Activated CD8-positive, alpha-beta T cell treated with anti-CD3 and anti-CD28 coated beads for 36 hours (primary cell): ENCODE data around the gene LPP. TPM values are rescaled to one million over a fixed set of nuclear protein-coding genes. Genes with fewer than 3 reads are reported as not detected.

Experiments
- ATAC-seq: fragments of 200-7000 bp; cut with Tn5 transposase; one replicate; pipeline ENCODE4 v1.10.0; 2021; ENCODE audit warnings: mild to moderate bottlenecking, moderate library complexity
- CTCF ChIA-PET: fragments of 350-600 bp; sonication (Branson Sonifier 250); formaldehyde crosslinking; loops from one replicate; lab custom pipeline; 2021; ENCODE audit warnings: antibody characterized with exemption; lab: Charles Lee
- POLR2A ChIA-PET: fragments of 350-600 bp; sonication (Branson Sonifier 250); formaldehyde crosslinking; loops from one replicate; lab custom pipeline; 2021; ENCODE audit warnings: antibody characterized with exemption; lab: Charles Lee
- DNase-seq: peaks from one replicate; pipeline ENCODE4 v3.0.0-alpha.2; 2020
- H3K27ac Mint-ChIP-seq: one replicate; pipeline ENCODE4 v1.8.0; 2021; ENCODE audit warnings: mild to moderate bottlenecking, mixed read lengths
- H3K27me3 Mint-ChIP-seq: one replicate; pipeline ENCODE4 v1.8.0; 2021; ENCODE audit warnings: mixed read lengths
- H3K36me3 Mint-ChIP-seq: one replicate; pipeline ENCODE4 v1.8.0; 2021; ENCODE audit warnings: low read depth, mixed read lengths
- H3K4me1 Mint-ChIP-seq: one replicate; pipeline ENCODE4 v1.8.0; 2021; ENCODE audit warnings: low read depth, mixed read lengths
- H3K4me3 Mint-ChIP-seq: one replicate; pipeline ENCODE4 v1.8.0; 2021; ENCODE audit warnings: mild to moderate bottlenecking, moderate library complexity, mixed read lengths
- H3K9me3 Mint-ChIP-seq: one replicate; pipeline ENCODE4 v1.8.0; 2021; ENCODE audit warnings: mixed read lengths
- CTCF ChIP-seq: fragments of 200-600 bp; IDR thresholded peaks from one replicate; pipeline ENCODE4 v1.8.0; 2022; ENCODE audit warnings: antibody characterized with exemption, mild to moderate bottlenecking
- intact Hi-C: fragments of 100-400 bp; cut with micrococcal nuclease; formaldehyde crosslinking; loops from one replicate; pipeline ENCODE4 v1.10.0; 2022
- total RNA-seq, 2 experiments: library from RNA; stranded (reverse); gene quantifications; one replicate each; pipeline ENCODE4 v1.2.3, GENCODE V29; 2021

Gene LPP
- total RNA-seq, 2 experiments from 2014 or later, result 16.4 to 22.6 TPM

- no peak overlapping the region for H3K4me3 Mint-ChIP-seq
Measured at GRCh38 chr3:188316021-188316722, 162.2 kb downstream of the LPP start.

GRCh38 chr3:188316723-188317070 is 162.7 kb downstream of the LPP start:
- Mint-ChIP-seq H3K36me3 (peaks cover 7% of the 10 kb centered on the region), H3K27ac (no peak overlapping the region), H3K4me1 (peaks cover 25% of the 10 kb centered on the region), H3K4me3 (no peak overlapping the region), H3K9me3 (peaks cover 1% of the 10 kb centered on the region), H3K27me3 (no peaks in the 10 kb centered on the region)
- CTCF ChIA-PET, result interaction anchor here (1.4 kb wide), 1 partner anchor 577 kb away, joined by 6 read pairs; no protein-coding TSS in a partner anchor
- POLR2A ChIA-PET, result interaction anchor here (0.5 to 1.1 kb wide), 2 partner anchors 22 to 23 kb away, joined by 3 to 4 read pairs; no protein-coding TSS in a partner anchor
- intact Hi-C loops, result no loop called here
- no peak for ATAC-seq
- TF ChIP-seq CTCF, result no peak
- DNase-seq, result no peak

More at GRCh38 chr3:188316021-188316722, 162.2 kb downstream of the LPP start:
- Mint-ChIP-seq H3K27me3 (no peaks in the 10 kb centered on the region), H3K9me3 (peaks cover 1% of the 10 kb centered on the region), H3K4me1 (peaks cover 25% of the 10 kb centered on the region), H3K36me3 (peaks cover 9% of the 10 kb centered on the region), H3K27ac (no peak overlapping the region)
- no peak for TF ChIP-seq CTCF
- ATAC-seq (no peak), DNase-seq (no peak)
- POLR2A ChIA-PET, result interaction anchor here (0.5 to 1.1 kb wide), 2 partner anchors 22 to 24 kb away, joined by 3 to 4 read pairs; no protein-coding TSS in a partner anchor
- CTCF ChIA-PET, result interaction anchor here (1.4 kb wide), 1 partner anchor 576 kb away, joined by 6 read pairs; no protein-coding TSS in a partner anchor
- intact Hi-C loops, result no loop called here

- H3K4me1 Mint-ChIP-seq, result peaks cover 53% of the 10 kb centered on the region
- no peak overlapping the region for H3K27ac Mint-ChIP-seq
- TF ChIP-seq CTCF, result no peak
Measured at GRCh38 chr3:188319569-188319968, 165.6 kb downstream of the LPP start.

GRCh38 chr3:188320757-188321156 is 166.8 kb downstream of the LPP start:
- intact Hi-C loops, result loop anchor here (5.0 kb wide), 1 partner anchor 72 kb away; no protein-coding TSS in a partner anchor
- no peak for DNase-seq
- ATAC-seq, result no peak
- Mint-ChIP-seq H3K36me3 (peaks cover 18% of the 10 kb centered on the region), H3K4me1 (peaks cover 58% of the 10 kb centered on the region), H3K27ac (no peak overlapping the region), H3K4me3 (no peak overlapping the region), H3K27me3 (no peaks in the 10 kb centered on the region), H3K9me3 (peaks cover 6% of the 10 kb centered on the region)
- ChIA-PET POLR2A (no interaction called here), CTCF (no interaction called here)
- TF ChIP-seq CTCF, result no peak

More at GRCh38 chr3:188319569-188319968, 165.6 kb downstream of the LPP start:
- CTCF ChIA-PET, result no interaction called here
- H3K27me3 Mint-ChIP-seq, result no peaks in the 10 kb centered on the region
- no peak for DNase-seq
- H3K4me3 Mint-ChIP-seq, result no peak overlapping the region
- peaks cover 5% of the 10 kb centered on the region for H3K9me3 Mint-ChIP-seq
- no peak for ATAC-seq
- intact Hi-C loops, result no loop called here
- H3K36me3 Mint-ChIP-seq, result peaks cover 12% of the 10 kb centered on the region
- POLR2A ChIA-PET, result no interaction called here

GRCh38 chr3:188321258-188321657 is 167.3 kb downstream of the LPP start:
- Mint-ChIP-seq H3K27me3 (no peaks in the 10 kb centered on the region), H3K4me3 (no peak overlapping the region), H3K36me3 (peaks cover 22% of the 10 kb centered on the region), H3K9me3 (peaks cover 6% of the 10 kb centered on the region), H3K27ac (no peak overlapping the region), H3K4me1 (peaks cover 59% of the 10 kb centered on the region)
- ATAC-seq (no peak), DNase-seq (no peak)
- POLR2A ChIA-PET, result no interaction called here
- CTCF ChIA-PET, result interaction anchor here (1.3 to 1.4 kb wide), 2 partner anchors 37 to 581 kb away, joined by 3 to 4 read pairs; no protein-coding TSS in a partner anchor
- intact Hi-C loops, result loop anchor here (5.0 kb wide), 1 partner anchor 71 kb away; no protein-coding TSS in a partner anchor
- no peak for TF ChIP-seq CTCF
